Smooth muscle cell of the umbilical artery (primary cell): Measurements from ENCODE around the gene ANKRD18A. TPM values are rescaled to one million over a fixed set of nuclear protein-coding genes. Genes with fewer than 3 reads are reported as not detected.

Source experiments
- total RNA-seq: library from RNA; depleted of rRNA; stranded (reverse); fragments of >200 nt; gene quantifications from 2 replicates; pipeline ENCODE4 v1.2.3, GENCODE V29; 2014

Gene ANKRD18A
- total RNA-seq = not detected in 2 replicates

DNA sequence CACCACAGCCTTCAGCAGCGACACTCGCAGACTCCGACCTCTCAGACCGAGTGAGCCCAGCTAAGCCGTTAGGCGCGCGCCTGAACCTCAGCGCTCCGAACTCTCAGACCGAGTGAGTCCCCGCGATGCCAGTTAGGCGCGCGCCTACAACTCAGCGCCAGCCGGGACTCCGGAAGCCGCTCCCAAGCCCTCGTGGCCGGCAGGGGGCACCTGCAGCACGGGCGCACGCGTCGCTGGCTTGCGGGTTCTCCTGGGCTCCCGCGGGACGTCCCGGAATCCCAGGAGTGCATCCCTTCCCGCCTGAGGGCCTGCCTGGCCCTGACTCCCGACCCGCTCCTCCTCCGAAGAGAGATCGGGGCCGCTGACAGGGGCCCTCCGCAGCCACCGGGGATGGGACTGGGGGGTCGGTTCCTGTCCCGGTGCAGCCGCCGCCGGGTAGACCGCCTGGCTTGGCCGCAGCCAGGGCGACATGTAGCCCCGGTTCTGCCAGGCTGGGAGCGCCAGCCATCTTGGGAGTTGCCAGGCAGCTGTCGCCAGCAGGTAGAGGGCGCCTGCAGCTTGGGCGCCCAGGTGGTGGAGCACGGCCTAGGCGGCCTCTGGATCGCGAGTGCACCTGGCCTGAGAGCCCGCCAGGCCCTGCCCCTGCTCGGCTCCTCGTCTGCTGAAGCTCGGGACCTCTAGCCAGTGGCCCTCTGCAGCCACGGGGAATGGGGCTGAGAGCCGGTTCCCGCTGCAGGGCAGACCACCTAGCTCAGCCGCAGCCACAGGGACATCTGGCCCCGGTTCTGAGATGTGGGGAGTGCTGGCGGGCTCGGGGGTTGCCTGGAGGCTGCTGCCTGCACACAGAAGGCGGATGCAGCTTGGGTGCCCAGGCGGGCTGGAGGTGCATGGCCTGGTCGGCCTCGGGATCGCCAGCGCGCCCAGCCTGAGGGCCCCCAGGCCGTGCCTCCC, at the start of gene ANKRD18A:
Gene ANKRD18A (minus strand): TSS at position 114 of the 951 bp plus-strand sequence. CDS start 311 bp downstream, outside the sequence.

Other genes with a start within 250 kb of the ANKRD18A start
- gene ALDH1B1, start 227.9 kb downstream of the ANKRD18A start, total RNA-seq = 39.5 and 62.5 TPM in 2 replicates
- gene IGFBPL1, start 196.1 kb downstream of the ANKRD18A start, total RNA-seq = 0.32 TPM in 1 of 2 replicates, not detected in the other
- not detected in 2 replicates for gene FAM240B, start 99.5 kb upstream of the ANKRD18A start, total RNA-seq